Stomach smooth muscle (tissue), 2 donors: Measurements from ENCODE around the gene PDIA5.

ENCODE experiments used
- H3K27ac ChIP-seq: one replicate; pipeline ENCODE4 v1.7.0; 2013; ENCODE audit warnings: mild to moderate bottlenecking, low read length, inconsistent platforms
- H3K27me3 ChIP-seq, 2 donors: one replicate each; pipeline ENCODE4 v1.7.0; 2013; ENCODE audit warnings: low read length in 2 of 2; ENCODE audit not compliant: insufficient read depth in 2 of 2, control insufficient read depth in 1 of 2
- H3K36me3 ChIP-seq, 2 donors: one replicate each; pipeline ENCODE4 v1.7.0; 2013; ENCODE audit warnings: low read length in 2 of 2; ENCODE audit not compliant: control insufficient read depth in 2 of 2, insufficient read depth in 2 of 2
- H3K4me1 ChIP-seq: one replicate; pipeline ENCODE4 v1.7.0; 2013; ENCODE audit warnings: low read length; ENCODE audit not compliant: control insufficient read depth, insufficient read depth
- H3K4me3 ChIP-seq, 2 donors: one replicate each; pipeline ENCODE4 v1.7.0; 2013; ENCODE audit warnings: low read length in 2 of 2
- H3K9ac ChIP-seq, 2 donors: one replicate each; pipeline ENCODE4 v1.7.0; 2013; ENCODE audit warnings: low read length in 2 of 2, mild to moderate bottlenecking in 1 of 2
- H3K9me3 ChIP-seq, 2 donors: one replicate each; pipeline ENCODE4 v1.7.0; 2013; ENCODE audit warnings: low read length in 2 of 2; ENCODE audit not compliant: control insufficient read depth in 2 of 2
- donor health status: healthy.
- donor health status: Pancreatic carcinoma.

The PDIA5 gene

DNA sequence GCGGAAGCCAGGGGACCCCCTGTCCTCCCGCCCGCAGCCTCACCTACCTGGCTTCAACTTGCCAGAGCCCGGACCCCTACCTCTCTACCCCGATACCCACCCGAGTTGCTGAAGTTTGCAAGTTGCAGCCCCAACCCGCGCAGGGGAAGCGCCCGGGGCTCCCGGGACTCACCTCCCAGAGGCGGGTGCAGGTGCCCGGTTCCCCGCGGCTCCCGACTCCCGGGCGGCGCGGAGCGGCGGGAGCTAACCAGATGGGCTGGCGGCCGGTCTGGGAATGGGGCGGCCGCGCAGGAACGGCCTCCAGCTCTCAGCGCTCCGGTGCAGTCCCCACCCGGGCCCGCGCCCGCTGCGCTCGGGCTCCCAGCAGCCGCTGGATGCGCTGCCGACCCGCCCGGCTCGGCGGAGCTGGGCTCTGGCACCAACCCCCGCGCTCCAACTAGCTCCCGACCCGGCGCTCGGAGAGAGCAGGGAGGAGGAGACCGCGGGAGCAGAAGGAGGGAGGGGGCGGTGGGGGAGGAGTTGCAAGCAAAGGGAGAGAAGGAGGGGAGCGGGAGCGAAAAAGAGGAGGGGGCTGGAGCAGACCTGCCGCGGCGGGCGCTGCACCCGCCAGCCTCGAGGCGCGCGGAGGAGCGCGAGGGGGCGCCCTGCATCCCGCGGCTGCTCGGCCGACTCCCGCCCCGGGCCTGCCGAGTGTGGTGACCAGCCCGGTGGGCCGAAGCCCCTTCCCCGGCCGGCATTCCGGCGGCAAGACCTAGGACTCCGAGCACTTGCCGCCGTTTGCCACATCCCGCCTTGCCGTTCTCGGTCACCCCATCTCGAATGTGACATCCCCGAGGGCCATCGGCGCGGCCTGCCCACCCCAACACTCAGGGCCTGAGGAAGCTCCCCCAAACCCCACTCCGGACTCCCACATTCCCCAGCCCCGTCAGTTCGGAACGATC is 39.3 kb upstream of the PDIA5 start, which contains the start of gene SEMA5B:
TSS of gene SEMA5B (minus strand) at position 472 of the 941 bp plus-strand sequence. CDS start 66,500 bp downstream, outside the sequence.
- H3K9me3 ChIP-seq: no peaks in the 10 kb centered on the region
- H3K9ac ChIP-seq: peak within 1 kb of the TSS; percentile 24 to 68
- H3K4me1 ChIP-seq: peaks cover 23% of the 10 kb centered on the region
- no peaks in the 10 kb centered on the region for H3K36me3 ChIP-seq
- H3K27me3 ChIP-seq: peaks cover 46 to 67% of the 10 kb centered on the region in 2 donors
- H3K4me3 ChIP-seq: peak within 1 kb of the TSS; percentile 70 to 74
- H3K27ac ChIP-seq: no peak within 1 kb of the TSS

DNA sequence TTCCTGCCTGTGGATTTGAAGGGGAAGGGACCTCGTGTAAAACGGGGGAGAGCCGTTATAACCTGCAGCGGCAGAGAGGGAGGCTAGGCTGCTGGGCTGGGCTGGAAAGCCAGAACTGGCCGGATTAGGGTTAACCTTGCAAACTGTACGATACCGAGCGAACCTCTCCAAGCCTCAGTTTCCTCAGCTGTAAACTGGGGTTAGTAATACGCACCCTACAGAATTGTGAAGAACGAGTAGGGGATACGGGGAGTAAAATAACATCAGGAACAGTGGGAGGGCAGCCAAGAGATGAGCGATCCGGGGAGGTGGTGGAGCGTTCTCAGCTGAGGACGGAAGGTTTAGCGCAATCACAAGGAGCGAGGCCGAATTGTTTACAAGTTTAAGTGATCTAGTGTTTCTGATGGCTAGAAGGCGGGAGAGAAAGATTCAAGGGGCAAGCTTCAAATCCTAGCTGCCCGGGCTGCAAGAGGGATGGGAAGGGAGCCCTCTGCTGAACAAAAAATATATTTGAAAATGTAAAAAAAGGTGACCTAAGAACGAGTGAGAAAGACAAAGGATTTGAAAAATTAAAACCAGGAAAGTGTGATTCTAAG is 38.5 kb upstream of the PDIA5 start:
- H3K4me3 ChIP-seq: peak overlapping the region; percentile 70 to 74
- H3K27ac ChIP-seq: no peak overlapping the region
- H3K9ac ChIP-seq: peak overlapping the region; percentile 24 to 68
- H3K4me1 ChIP-seq: peaks cover 23% of the 10 kb centered on the region
- H3K36me3 ChIP-seq: no peaks in the 10 kb centered on the region
- peaks cover 52 to 73% of the 10 kb centered on the region in 2 donors for H3K27me3 ChIP-seq
- H3K9me3 ChIP-seq: no peaks in the 10 kb centered on the region

DNA sequence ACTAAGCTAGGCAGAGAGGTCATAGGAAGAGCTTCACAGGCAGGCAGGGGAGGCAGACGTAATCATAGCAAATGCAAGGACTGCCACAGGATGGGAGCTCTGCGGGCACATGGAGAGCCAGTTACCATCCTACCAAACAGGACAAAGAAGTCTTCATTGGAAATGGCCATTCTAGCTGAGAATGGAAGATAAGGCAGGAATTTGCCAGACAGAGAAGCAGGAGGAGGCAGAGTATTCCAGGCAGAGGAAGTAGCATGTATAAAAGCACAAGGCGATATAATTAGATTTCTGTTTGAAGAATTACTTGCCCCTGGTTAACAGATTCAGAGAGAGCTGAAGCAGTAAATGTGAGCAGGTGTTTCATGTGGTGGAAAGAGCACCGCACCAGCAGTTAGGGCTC is 35.8 kb upstream of the PDIA5 start:
- H3K36me3 ChIP-seq: no peaks in the 10 kb centered on the region
- no peak overlapping the region for H3K27ac ChIP-seq
- peaks cover 23% of the 10 kb centered on the region for H3K4me1 ChIP-seq
- H3K27me3 ChIP-seq: peaks cover 45 to 73% of the 10 kb centered on the region in 2 donors
- no peak overlapping the region for H3K4me3 ChIP-seq
- H3K9ac ChIP-seq: no peak overlapping the region
- H3K9me3 ChIP-seq: no peaks in the 10 kb centered on the region

- no peaks in the 10 kb centered on the region for H3K9me3 ChIP-seq
- no peak overlapping the region for H3K9ac ChIP-seq
- no peak overlapping the region for H3K4me3 ChIP-seq
- no peaks in the 10 kb centered on the region for H3K36me3 ChIP-seq
- H3K4me1 ChIP-seq: peaks cover 17% of the 10 kb centered on the region
- H3K27ac ChIP-seq: no peak overlapping the region
- peaks cover 38 to 66% of the 10 kb centered on the region in 2 donors for H3K27me3 ChIP-seq
These were observed 34.8 kb upstream of the PDIA5 start for GRCh38 chr3:123032057-123032456.

DNA sequence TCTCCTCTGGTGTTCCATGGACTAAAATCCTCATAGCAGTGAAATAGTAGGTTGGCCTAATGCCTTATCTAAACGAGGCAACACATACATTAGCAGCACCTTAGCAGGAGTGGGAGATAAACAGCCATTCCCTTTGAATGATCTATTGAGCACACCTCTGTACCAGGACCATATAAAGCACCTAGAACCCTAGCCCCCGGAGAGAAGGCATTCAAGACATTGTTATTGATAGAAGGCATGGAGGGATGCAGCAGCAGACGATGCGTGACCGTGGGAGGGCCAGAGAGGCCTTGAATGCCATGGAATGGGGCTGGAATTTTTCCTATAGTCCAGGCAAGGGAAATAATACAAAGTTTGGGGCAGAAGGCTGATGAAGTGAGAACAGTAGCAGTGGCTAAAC is 32.7 kb upstream of the PDIA5 start:
- H3K27me3 ChIP-seq: peaks cover 33 to 49% of the 10 kb centered on the region in 2 donors
- no peaks in the 10 kb centered on the region for H3K36me3 ChIP-seq
- H3K27ac ChIP-seq: no peak overlapping the region
- H3K9me3 ChIP-seq: no peaks in the 10 kb centered on the region
- H3K4me3 ChIP-seq: no peak overlapping the region
- H3K4me1 ChIP-seq: peaks cover 2% of the 10 kb centered on the region
- no peak overlapping the region for H3K9ac ChIP-seq

DNA sequence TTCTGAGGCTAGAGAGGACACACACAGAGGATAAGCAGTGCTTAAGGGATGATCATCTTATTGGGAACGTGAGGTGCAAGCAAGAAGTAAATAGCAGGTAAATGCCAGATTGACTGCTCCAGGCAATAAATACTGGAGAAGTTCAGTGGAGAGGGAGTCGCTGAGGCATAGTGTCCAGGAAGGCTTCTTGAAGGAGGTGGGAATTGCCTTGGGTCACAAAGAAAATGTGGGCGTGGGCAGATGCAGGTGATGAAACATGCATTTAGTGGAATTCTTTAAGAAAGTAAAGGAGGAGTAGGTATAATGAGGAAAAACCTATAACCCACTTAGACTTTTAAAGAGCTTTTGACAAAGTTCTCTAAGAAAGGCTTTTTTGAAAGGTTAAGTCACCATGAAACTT is 31.8 kb upstream of the PDIA5 start:
- Histone ChIP-seq H3K4me1 (no peaks in the 10 kb centered on the region), H3K27me3 (peaks cover 27 to 41% of the 10 kb centered on the region in 2 donors), H3K9ac (no peak overlapping the region), H3K36me3 (no peaks in the 10 kb centered on the region), H3K9me3 (no peaks in the 10 kb centered on the region), H3K27ac (no peak overlapping the region), H3K4me3 (no peak overlapping the region)

DNA sequence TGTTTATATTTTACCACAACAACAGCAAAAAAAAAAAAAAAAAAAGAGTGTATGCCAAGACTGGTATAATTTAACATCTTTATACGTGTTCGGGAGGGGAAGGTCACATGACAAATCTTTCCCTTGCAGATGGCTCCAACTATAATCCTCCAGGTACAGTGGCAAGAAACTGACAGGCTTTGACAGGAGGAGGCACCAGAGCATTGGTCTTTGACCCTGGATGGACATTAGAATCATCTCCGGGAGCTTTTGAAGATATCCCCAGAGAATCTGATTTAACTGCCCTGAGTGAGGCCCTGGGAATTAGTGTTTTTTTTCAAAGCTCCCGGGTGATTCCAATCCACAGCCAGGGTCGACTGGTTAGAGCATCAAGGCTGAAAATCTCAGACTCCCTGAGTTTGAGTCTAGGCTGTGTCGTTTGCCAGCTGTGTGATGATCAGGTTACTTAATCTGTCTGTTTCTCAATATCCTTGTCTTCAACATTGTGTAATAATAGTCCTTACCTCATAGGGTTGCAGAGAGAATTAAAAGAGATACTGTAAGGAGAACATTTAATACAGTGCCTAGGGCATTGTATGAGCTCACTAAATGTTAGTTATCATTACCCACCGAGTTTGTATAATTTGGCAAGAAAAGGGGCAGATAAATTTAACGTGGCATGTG is 30.3 kb upstream of the PDIA5 start:
- Histone ChIP-seq H3K27me3 (peaks cover 13 to 28% of the 10 kb centered on the region in 2 donors), H3K9me3 (no peaks in the 10 kb centered on the region), H3K4me3 (no peak overlapping the region), H3K9ac (no peak overlapping the region), H3K4me1 (no peaks in the 10 kb centered on the region), H3K36me3 (no peaks in the 10 kb centered on the region), H3K27ac (no peak overlapping the region)

DNA sequence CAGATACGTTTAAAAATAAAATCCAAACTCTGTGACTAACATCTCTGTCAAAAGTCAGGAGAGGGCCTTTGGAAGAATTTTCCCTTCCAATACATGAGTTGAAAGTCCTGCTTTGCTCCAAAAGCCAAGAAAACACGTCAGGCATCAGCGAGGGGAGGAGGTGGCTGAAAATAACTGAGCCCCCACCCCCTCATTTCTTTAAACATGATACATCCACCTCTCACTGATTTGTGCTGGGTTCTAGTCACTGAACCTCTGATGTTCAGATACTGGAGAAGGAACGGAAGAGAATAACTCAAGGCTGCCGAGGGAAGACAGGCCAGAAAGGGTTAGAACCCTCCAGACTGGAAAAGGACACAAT is 29.8 kb upstream of the PDIA5 start:
- Histone ChIP-seq H3K9me3 (no peaks in the 10 kb centered on the region), H3K27ac (no peak overlapping the region), H3K27me3 (peaks cover 13 to 22% of the 10 kb centered on the region in 2 donors), H3K9ac (no peak overlapping the region), H3K4me1 (no peaks in the 10 kb centered on the region), H3K36me3 (no peaks in the 10 kb centered on the region), H3K4me3 (no peak overlapping the region)

DNA sequence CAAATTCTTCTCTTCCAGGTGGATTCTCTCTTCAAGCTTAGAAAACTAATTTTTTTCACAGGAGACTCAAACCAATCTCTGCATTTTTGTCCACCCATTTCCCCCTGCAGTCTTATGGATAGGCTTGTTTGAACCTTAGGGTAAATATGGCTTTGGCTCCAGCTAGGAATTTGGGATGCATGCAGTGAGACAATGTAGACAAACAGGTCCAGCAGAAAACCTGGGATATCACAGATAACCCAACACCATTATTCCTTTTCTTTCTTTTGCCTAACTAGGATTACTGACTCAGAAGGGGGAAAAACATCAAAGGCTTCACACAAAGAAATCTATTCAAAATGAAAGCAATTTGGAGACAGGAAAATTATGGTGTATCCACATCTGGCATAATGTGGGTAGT is 28.1 kb upstream of the PDIA5 start:
- H3K36me3 ChIP-seq: no peaks in the 10 kb centered on the region
- no peak overlapping the region for H3K27ac ChIP-seq
- H3K4me3 ChIP-seq: no peak overlapping the region
- no peak overlapping the region for H3K9ac ChIP-seq
- no peaks in the 10 kb centered on the region for H3K4me1 ChIP-seq
- H3K9me3 ChIP-seq: no peaks in the 10 kb centered on the region
- H3K27me3 ChIP-seq: peaks cover 6 to 11% of the 10 kb centered on the region in 2 donors

GRCh38 chr3:123039178-123039577 is 27.6 kb upstream of the PDIA5 start:
- no peak overlapping the region for H3K9ac ChIP-seq
- H3K36me3 ChIP-seq: no peaks in the 10 kb centered on the region
- no peak overlapping the region for H3K27ac ChIP-seq
- H3K9me3 ChIP-seq: no peaks in the 10 kb centered on the region
- H3K4me3 ChIP-seq: no peak overlapping the region
- peaks cover 6 to 7% of the 10 kb centered on the region in 2 donors for H3K27me3 ChIP-seq
- H3K4me1 ChIP-seq: no peaks in the 10 kb centered on the region
